Activated B cell treated with CpG ODN at 0.5 μM for 24 hours (primary cell): ENCODE results near the gene AEBP2. TPM values are rescaled to one million over a fixed set of nuclear protein-coding genes. Genes with fewer than 3 reads are reported as not detected.

ENCODE experiments used
- ATAC-seq: fragments of 200-7000 bp; cut with Tn5 transposase; one replicate; pipeline ENCODE4 v1.10.0; 2021; ENCODE audit warnings: low read depth, mild to moderate bottlenecking, moderate library complexity
- CTCF ChIA-PET: fragments of 350-600 bp; sonication (Branson Sonifier 250); formaldehyde crosslinking; loops from one replicate; lab custom pipeline; 2021; ENCODE audit warnings: antibody characterized with exemption; lab: Charles Lee
- POLR2A ChIA-PET: fragments of 350-600 bp; sonication (Branson Sonifier 250); formaldehyde crosslinking; loops from one replicate; lab custom pipeline; 2021; ENCODE audit warnings: antibody characterized with exemption; lab: Charles Lee
- DNase-seq: peaks from one replicate; pipeline ENCODE4 v3.0.0; 2022
- H3K27ac Mint-ChIP-seq: one replicate; pipeline ENCODE4 v1.8.0; 2020; ENCODE audit warnings: mixed read lengths
- H3K27me3 Mint-ChIP-seq: one replicate; pipeline ENCODE4 v1.8.0; 2021; ENCODE audit warnings: mixed read lengths
- H3K36me3 Mint-ChIP-seq: one replicate; pipeline ENCODE4 v1.8.0; 2021; ENCODE audit warnings: low read depth, mixed read lengths
- H3K4me1 Mint-ChIP-seq: one replicate; pipeline ENCODE4 v1.8.0; 2021; ENCODE audit warnings: mixed read lengths
- H3K4me3 Mint-ChIP-seq: one replicate; pipeline ENCODE4 v1.8.0; 2020; ENCODE audit warnings: mild to moderate bottlenecking, mixed read lengths
- H3K9me3 Mint-ChIP-seq: one replicate; pipeline ENCODE4 v1.8.0; 2020; ENCODE audit warnings: mixed read lengths
- CTCF ChIP-seq: fragments of 200-600 bp; IDR thresholded peaks from one replicate; pipeline ENCODE4 v1.8.0; 2022; ENCODE audit warnings: antibody characterized with exemption, mild to moderate bottlenecking
- intact Hi-C: fragments of 100-400 bp; cut with micrococcal nuclease; formaldehyde crosslinking; loops from one replicate; pipeline ENCODE4 v1.15.1; 2024
- total RNA-seq: library from RNA; stranded (reverse); gene quantifications from 2 replicates; pipeline ENCODE4 v1.2.3, GENCODE V29; 2022

The AEBP2 gene
- total RNA-seq, 1 donor from 2014 or later: 51.0 TPM

- intact Hi-C loops: no loop called here
- Mint-ChIP-seq H3K27ac (no peak overlapping the region), H3K4me1 (no peaks in the 10 kb centered on the region), H3K27me3 (no peaks in the 10 kb centered on the region), H3K36me3 (peaks cover 15% of the 10 kb centered on the region), H3K4me3 (no peak overlapping the region), H3K9me3 (peaks cover 10% of the 10 kb centered on the region)
- no peak for TF ChIP-seq CTCF
- DNase-seq (no peak), ATAC-seq (no peak)
- POLR2A ChIA-PET: interaction anchor here (0.7 kb wide), 1 partner anchor 94 kb away, joined by 3 read pairs; no protein-coding TSS in a partner anchor
- CTCF ChIA-PET: no interaction called here
Observed at GRCh38 chr12:19533567-19533966, 94.3 kb downstream of the AEBP2 start.

- no peak for ATAC-seq
- H3K27ac Mint-ChIP-seq: no peak overlapping the region
- intact Hi-C loops: no loop called here
Observed at GRCh38 chr12:19539071-19539470, 99.8 kb downstream of the AEBP2 start.

GRCh38 chr12:19539836-19540235, 100.5 kb downstream of the AEBP2 start:
- Mint-ChIP-seq H3K4me1 (no peaks in the 10 kb centered on the region), H3K4me3 (no peak overlapping the region), H3K9me3 (peaks cover 13% of the 10 kb centered on the region), H3K27ac (no peak overlapping the region), H3K36me3 (peaks cover 21% of the 10 kb centered on the region), H3K27me3 (no peaks in the 10 kb centered on the region)
- no peak for TF ChIP-seq CTCF
- intact Hi-C loops: no loop called here
- DNase-seq (no peak), ATAC-seq (no peak)
- POLR2A ChIA-PET: no interaction called here
- CTCF ChIA-PET: no interaction called here

More at GRCh38 chr12:19539071-19539470, 99.8 kb downstream of the AEBP2 start:
- Mint-ChIP-seq H3K4me1 (no peaks in the 10 kb centered on the region), H3K9me3 (peaks cover 13% of the 10 kb centered on the region), H3K36me3 (peaks cover 20% of the 10 kb centered on the region), H3K27me3 (no peaks in the 10 kb centered on the region), H3K4me3 (no peak overlapping the region)
- CTCF ChIA-PET: no interaction called here
- TF ChIP-seq CTCF: no peak
- POLR2A ChIA-PET: no interaction called here
- DNase-seq: no peak

GRCh38 chr12:19542606-19543005, 103.3 kb downstream of the AEBP2 start:
- Mint-ChIP-seq H3K4me3 (no peak overlapping the region), H3K36me3 (peaks cover 22% of the 10 kb centered on the region), H3K4me1 (no peaks in the 10 kb centered on the region), H3K27ac (no peak overlapping the region), H3K9me3 (peaks cover 3% of the 10 kb centered on the region), H3K27me3 (no peaks in the 10 kb centered on the region)
- DNase-seq (no peak), ATAC-seq (no peak)
- TF ChIP-seq CTCF: no peak
- POLR2A ChIA-PET: no interaction called here
- intact Hi-C loops: no loop called here
- CTCF ChIA-PET: no interaction called here

GRCh38 chr12:19544353-19544752, 105.1 kb downstream of the AEBP2 start:
- no peak overlapping the region for H3K4me3 Mint-ChIP-seq
- H3K27me3 Mint-ChIP-seq: no peaks in the 10 kb centered on the region
- H3K9me3 Mint-ChIP-seq: peaks cover 3% of the 10 kb centered on the region
- H3K4me1 Mint-ChIP-seq: no peaks in the 10 kb centered on the region
- no peak overlapping the region for H3K27ac Mint-ChIP-seq
- no peak for DNase-seq
- TF ChIP-seq CTCF: no peak
- POLR2A ChIA-PET: no interaction called here
- intact Hi-C loops: no loop called here
- no peak for ATAC-seq
- CTCF ChIA-PET: no interaction called here
- H3K36me3 Mint-ChIP-seq: peaks cover 22% of the 10 kb centered on the region
